GM18870 (cell line): ENCODE data around the gene MRPL12.

Experiments
- ATAC-seq: cut with Tn5 transposase; IDR thresholded peaks from one replicate; pipeline ENCODE4 v1.9.1; 2021; ENCODE audit warnings: moderate library complexity; ENCODE audit not compliant: unreplicated experiment

MRPL12 gene

DNA sequence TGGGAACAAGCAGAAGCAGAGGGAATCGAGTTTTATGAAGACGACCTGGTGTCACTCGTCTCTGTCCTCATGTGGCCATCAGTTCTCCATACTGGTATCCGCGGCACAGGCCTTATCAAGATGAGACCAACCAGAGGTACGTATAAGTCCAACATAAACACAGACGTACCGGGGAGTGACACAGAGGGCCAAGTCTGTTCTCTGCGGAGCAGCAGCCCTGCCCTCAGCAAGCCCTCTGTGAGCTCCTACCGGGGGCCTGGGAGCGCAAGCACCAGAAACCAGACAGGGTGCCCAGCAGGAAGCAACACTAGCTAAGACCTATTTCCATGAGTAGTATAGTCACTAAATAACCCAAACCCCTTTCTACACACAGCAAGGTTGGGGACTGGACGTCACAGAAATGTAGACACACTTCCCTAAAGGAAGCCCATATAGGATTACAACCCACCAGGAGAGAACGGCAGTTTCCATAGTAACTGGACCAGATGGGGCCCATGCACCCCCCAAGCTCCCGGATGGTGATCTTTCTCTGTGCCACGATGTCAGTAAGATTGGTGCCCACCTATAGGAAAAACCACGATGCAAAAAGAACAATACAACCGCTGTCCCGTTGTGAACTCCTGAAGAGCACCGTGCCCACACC, 20.5 kb upstream of the MRPL12 start:
- no peak for ATAC-seq

- peak; percentile 3 for ATAC-seq
These were observed 20.0 kb upstream of the MRPL12 start for GRCh38 chr17:81683208-81683583.

GRCh38 chr17:81683584-81684441, 19.4 kb upstream of the MRPL12 start, which contains the start of the genes ARL16 and HGS:
ARL16 (minus strand) TSS chr17:81683797; CDS start chr17:81683753, 44 bp downstream.
HGS (plus strand) TSS chr17:81684011; CDS start chr17:81684067, 56 bp downstream.
- peak; percentile 95 for ATAC-seq

- ATAC-seq = no peak
These were observed 18.7 kb upstream of the MRPL12 start for GRCh38 chr17:81684442-81684911.

- no peak for ATAC-seq
These were observed 18.1 kb upstream of the MRPL12 start for GRCh38 chr17:81685108-81685507.

DNA sequence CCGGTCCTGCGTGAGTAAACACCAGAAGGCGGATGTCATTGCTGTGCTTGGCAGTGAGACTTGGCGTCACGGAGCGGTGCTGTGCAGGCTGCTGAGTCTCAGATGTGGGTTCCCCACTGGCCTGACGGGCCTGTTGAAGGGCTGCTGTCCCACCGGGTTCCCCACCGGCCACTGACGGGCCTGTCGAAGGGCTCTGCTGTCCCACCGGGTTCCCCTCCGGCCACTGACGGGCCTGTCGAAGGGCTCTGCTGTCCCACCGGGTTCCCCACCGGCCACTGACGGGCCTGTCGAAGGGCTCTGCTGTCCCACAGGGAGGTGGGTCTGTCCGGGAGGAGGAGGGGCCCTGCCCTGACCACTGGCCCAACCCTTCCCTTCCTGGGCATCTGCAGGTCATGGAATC, 16.6 kb upstream of the MRPL12 start:
- ATAC-seq = no peak

- ATAC-seq = no peak
These were observed 15.2 kb upstream of the MRPL12 start for GRCh38 chr17:81687770-81688541.

GRCh38 chr17:81688616-81689015, 14.6 kb upstream of the MRPL12 start:
- ATAC-seq = no peak

GRCh38 chr17:81690066-81690465, 13.1 kb upstream of the MRPL12 start:
- ATAC-seq = no peak

DNA sequence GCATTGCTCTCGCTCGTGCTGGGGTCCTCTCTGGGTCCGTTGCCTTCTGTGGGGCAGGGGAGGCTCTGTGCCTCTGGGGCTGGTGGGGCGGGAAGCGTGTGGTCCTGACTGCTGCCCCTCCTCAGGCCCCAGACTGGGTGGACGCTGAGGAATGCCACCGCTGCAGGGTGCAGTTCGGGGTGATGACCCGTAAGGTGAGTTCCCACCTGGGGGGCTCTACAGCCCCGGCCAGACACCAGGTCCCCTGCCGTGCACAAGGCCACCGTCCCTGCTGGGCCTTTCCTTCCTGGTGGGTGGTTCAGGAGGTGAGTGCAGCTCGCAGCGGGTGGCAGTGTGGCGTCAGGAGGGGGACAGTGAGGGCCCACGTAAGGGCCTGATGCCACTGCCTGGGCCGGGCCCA, 12.6 kb upstream of the MRPL12 start:
- no peak for ATAC-seq

DNA sequence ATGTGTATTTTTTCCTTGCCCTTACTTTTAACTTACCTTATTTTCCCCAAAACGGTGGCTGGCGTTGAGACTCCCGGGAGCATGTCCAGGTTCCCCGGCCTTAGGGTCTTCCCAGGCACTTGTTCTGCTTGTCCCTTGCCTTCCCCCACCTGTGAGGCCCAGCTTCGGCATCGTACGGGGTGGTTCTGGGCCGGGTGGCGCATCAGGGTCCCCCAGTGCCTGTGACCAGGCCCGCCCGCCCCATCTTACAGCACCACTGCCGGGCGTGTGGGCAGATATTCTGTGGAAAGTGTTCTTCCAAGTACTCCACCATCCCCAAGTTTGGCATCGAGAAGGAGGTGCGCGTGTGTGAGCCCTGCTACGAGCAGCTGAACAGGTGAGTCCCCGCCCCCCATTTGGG, 12.0 kb upstream of the MRPL12 start:
- ATAC-seq = no peak

- no peak for ATAC-seq
These were observed 11.6 kb upstream of the MRPL12 start for GRCh38 chr17:81691608-81692007.

GRCh38 chr17:81693509-81694210, 9.5 kb upstream of the MRPL12 start:
- no peak for ATAC-seq

- ATAC-seq = no peak
These were observed 8.4 kb upstream of the MRPL12 start for GRCh38 chr17:81694810-81695209.

- ATAC-seq = no peak
These were observed 8.0 kb upstream of the MRPL12 start for GRCh38 chr17:81695211-81695610.

GRCh38 chr17:81695801-81696200, 7.4 kb upstream of the MRPL12 start:
- no peak for ATAC-seq

DNA sequence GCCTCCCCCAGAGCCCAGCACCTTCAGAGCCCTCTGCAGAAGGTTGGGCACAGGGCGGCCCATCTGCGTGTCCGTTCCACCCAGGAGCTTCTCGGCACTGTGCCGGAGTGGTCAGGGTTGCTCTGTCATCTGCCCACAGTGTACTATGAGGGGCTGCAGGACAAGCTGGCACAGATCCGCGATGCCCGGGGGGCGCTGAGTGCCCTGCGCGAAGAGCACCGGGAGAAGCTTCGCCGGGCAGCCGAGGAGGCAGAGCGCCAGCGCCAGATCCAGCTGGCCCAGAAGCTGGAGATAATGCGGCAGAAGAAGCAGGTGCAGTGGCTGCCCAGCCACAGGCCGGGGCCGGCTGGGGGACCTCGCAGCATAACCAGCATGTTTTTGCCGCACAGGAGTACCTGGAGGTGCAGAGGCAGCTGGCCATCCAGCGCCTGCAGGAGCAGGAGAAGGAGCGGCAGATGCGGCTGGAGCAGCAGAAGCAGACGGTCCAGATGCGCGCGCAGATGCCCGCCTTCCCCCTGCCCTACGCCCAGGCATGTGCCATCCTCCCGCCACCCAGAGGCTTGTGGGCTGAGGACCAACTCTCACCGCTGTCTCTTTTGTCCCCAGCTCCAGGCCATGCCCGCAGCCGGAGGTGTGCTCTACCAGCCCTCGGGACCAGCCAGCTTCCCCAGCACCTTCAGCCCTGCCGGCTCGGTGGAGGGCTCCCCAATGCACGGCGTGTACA, 6.8 kb upstream of the MRPL12 start:
- ATAC-seq = no peak

DNA sequence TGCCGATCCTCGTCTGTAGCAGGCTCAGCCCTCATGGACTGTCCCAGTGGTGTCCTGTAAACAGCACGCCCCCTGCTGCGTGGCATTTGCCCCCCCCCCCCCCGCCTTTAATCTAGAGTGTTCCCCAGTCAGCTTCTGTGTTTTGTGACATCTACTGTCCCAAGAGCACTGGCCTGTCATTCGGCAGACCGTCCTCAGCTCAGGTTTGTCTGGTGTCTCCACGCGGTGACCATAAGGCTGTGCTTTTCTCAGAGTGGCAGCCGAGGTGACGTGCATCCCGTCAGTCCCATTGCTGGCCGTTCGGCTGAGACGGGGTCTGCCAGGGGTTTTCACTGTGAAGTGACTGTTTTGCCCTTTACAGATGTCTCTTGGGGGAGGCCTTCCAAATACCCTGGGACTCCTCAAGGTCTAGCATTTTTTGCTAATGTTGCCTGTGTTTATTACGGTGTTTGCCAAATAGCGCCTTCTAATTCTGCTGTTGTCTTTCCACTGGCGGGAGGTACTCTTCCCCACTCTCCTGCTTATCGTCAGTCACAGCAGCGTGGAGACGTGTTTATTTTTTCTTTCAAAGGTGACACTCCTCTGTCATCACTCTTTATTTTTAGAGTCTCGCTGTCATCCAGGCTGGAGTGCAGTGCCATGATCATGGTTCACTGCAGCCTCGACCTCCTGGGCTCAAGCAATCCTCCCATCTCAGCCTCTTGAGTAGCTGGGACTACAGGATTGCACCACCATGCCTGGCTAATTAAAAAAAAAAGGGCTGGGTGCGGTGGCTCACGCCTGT, 5.7 kb upstream of the MRPL12 start:
- ATAC-seq = no peak
